Activated naive CD4-positive, alpha-beta T cell treated with anti-CD3 and anti-CD28 coated beads for 36 hours (primary cell): Measurements from ENCODE around the gene CD151. TPM values are rescaled to one million over a fixed set of nuclear protein-coding genes. Genes with fewer than 3 reads are reported as not detected.

Experiments used
- CTCF ChIA-PET: fragments of 350-600 bp; sonication (Branson Sonifier 250); formaldehyde crosslinking; loops from one replicate; lab custom pipeline; 2021; ENCODE audit warnings: antibody characterized with exemption; lab: Charles Lee
- DNase-seq: peaks from one replicate; pipeline ENCODE4 v3.0.0-alpha.2; 2020
- H3K27ac Mint-ChIP-seq: one replicate; pipeline ENCODE4 v1.8.0; 2021; ENCODE audit warnings: mild to moderate bottlenecking, mixed read lengths
- H3K27me3 Mint-ChIP-seq: one replicate; pipeline ENCODE4 v1.8.0; 2021; ENCODE audit warnings: low read depth, mixed read lengths
- H3K36me3 Mint-ChIP-seq: one replicate; pipeline ENCODE4 v1.8.0; 2021; ENCODE audit warnings: low read depth, mixed read lengths
- H3K4me1 Mint-ChIP-seq: one replicate; pipeline ENCODE4 v1.8.0; 2021; ENCODE audit warnings: low read depth, mixed read lengths
- H3K4me3 Mint-ChIP-seq: one replicate; pipeline ENCODE4 v1.8.0; 2021; ENCODE audit warnings: mild to moderate bottlenecking, moderate library complexity, mixed read lengths
- H3K9me3 Mint-ChIP-seq: one replicate; pipeline ENCODE4 v1.8.0; 2021; ENCODE audit warnings: mixed read lengths
- intact Hi-C: fragments of 100-400 bp; cut with micrococcal nuclease; formaldehyde crosslinking; loops from one replicate; pipeline ENCODE4 v1.15.1; 2023
- total RNA-seq, 2 experiments: library from RNA; stranded (reverse); gene quantifications; one replicate each; pipeline ENCODE4 v1.2.3, GENCODE V29; 2021

CD151 gene
- total RNA-seq, 2 experiments from 2014 or later: 16.3 to 18.1 TPM

DNA sequence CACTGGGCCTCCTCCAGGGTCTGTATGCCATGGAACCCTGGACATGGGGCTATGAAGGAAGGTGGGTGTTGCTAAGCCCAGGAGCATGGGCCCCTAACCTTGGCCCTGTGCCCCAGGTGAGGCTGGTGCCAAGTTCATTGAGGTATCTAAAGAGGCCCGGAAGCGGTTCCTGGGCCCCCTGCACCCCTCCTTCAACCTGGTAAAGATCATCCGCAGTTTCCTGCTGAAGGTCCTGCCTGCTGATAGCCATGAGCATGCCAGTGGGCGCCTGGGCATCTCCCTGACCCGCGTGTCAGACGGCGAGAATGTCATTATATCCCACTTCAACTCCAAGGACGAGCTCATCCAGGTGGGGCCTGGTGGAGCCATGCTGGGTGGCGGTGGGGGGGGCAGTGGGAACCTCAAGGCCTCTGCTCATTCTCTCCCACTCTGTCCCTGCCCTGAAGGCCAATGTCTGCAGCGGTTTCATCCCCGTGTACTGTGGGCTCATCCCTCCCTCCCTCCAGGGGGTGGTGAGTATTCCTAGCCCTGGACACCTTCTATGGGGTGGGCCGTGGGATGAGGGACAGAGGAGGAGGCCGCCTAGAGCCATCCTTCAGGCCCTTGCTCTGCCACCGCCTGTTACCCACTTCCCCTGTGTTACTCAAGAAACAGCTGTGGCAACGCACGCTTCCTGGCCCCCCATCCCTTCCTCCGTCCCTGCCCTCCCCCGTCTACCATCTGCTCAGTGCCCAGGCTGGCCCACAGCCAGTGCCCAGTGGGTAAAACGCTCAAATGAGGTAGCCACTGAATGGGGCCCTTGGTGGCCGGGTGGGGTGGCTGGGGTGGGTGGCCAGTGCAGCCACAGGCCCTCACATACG lies 11.0 kb upstream of the CD151 start:
- Mint-ChIP-seq H3K27me3 (peaks cover 3% of the 10 kb centered on the region), H3K9me3 (no peaks in the 10 kb centered on the region), H3K27ac (no peak overlapping the region), H3K36me3 (peaks cover 7% of the 10 kb centered on the region), H3K4me1 (peaks cover 17% of the 10 kb centered on the region), H3K4me3 (no peak overlapping the region)
- no peak for DNase-seq
- intact Hi-C loops: no loop called here
- CTCF ChIA-PET: no interaction called here

DNA sequence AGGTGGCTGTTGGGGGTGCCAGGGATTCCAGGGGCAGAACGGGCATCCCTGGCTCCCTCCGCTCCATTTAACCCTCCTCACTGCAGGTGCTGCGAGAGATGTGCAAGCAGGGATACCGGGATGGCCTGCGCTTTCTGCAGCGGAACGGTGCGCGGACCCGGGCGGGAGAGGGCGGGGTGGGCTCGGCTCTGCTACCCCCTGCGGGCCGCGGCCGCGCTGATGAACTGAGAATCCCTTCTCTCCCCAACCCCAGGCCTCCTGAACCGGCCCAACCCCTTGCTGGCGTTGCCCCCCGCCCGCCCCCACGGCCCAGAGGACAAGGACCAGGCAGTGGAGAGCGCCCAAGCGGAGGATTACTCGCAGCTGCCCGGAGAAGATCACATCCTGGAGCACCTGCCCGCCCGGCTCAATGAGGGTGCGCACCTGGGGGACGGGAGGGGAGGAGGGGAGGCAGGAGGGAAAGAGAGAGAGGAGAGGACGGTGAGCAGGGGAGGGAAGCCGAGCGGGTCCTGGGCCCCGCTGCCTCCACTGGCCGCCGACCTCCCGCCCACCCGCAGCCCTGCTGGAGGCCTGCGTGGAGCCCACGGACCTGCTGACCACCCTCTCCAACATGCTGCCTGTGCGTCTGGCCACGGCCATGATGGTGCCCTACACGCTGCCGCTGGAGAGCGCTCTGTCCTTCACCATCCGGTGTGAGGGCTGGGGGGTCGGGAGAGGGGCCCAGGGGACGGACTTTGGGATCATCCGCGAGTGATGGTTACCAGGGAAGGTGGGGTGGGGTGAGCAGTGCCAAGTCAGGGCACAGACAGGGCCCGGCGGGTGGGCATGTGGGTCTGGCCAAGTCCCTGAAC lies 9.1 kb upstream of the CD151 start:
- intact Hi-C loops: no loop called here
- Mint-ChIP-seq H3K9me3 (no peaks in the 10 kb centered on the region), H3K27me3 (peaks cover 15% of the 10 kb centered on the region), H3K27ac (no peak overlapping the region), H3K4me3 (no peak overlapping the region), H3K36me3 (peaks cover 7% of the 10 kb centered on the region), H3K4me1 (peaks cover 24% of the 10 kb centered on the region)
- DNase-seq: no peak
- CTCF ChIA-PET: no interaction called here

DNA sequence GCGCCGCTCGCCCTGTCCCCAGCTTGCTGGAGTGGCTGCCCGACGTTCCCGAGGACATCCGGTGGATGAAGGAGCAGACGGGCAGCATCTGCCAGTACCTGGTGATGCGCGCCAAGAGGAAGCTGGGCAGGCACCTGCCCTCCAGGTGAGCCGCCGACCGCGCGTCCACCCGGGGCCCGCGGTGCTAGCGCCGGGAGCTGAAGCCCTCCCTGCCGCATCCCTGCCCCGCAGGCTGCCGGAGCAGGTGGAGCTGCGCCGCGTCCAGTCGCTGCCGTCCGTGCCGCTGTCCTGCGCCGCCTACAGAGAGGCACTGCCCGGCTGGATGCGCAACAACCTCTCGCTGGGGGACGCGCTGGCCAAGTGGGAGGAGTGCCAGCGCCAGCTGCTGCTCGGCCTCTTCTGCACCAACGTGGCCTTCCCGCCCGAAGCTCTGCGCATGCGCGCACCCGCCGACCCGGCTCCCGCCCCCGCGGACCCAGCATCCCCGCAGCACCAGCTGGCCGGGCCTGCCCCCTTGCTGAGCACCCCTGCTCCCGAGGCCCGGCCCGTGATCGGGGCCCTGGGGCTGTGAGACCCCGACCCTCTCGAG lies 8.4 kb upstream of the CD151 start:
- no peak for DNase-seq
- intact Hi-C loops: no loop called here
- Mint-ChIP-seq H3K9me3 (no peaks in the 10 kb centered on the region), H3K27me3 (peaks cover 22% of the 10 kb centered on the region), H3K27ac (no peak overlapping the region), H3K36me3 (peaks cover 7% of the 10 kb centered on the region), H3K4me3 (no peak overlapping the region), H3K4me1 (peaks cover 28% of the 10 kb centered on the region)
- CTCF ChIA-PET: no interaction called here

DNA sequence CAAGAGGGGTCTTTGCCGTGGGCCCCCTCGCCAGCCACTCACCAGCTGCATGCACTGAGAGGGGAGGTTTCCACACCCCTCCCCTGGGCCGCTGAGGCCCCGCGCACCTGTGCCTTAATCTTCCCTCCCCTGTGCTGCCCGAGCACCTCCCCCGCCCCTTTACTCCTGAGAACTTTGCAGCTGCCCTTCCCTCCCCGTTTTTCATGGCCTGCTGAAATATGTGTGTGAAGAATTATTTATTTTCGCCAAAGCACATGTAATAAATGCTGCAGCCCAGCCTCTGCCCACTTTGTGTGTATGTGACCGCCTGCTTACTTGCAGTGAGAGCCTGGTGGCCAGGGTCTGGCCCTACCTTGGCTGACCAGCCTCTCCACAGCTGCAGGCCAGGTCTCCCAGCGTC lies 7.8 kb upstream of the CD151 start:
- peaks cover 7% of the 10 kb centered on the region for H3K36me3 Mint-ChIP-seq
- no peaks in the 10 kb centered on the region for H3K9me3 Mint-ChIP-seq
- CTCF ChIA-PET: no interaction called here
- H3K4me3 Mint-ChIP-seq: no peak overlapping the region
- H3K4me1 Mint-ChIP-seq: peaks cover 34% of the 10 kb centered on the region
- H3K27ac Mint-ChIP-seq: no peak overlapping the region
- DNase-seq: no peak
- intact Hi-C loops: no loop called here
- peaks cover 27% of the 10 kb centered on the region for H3K27me3 Mint-ChIP-seq

DNA sequence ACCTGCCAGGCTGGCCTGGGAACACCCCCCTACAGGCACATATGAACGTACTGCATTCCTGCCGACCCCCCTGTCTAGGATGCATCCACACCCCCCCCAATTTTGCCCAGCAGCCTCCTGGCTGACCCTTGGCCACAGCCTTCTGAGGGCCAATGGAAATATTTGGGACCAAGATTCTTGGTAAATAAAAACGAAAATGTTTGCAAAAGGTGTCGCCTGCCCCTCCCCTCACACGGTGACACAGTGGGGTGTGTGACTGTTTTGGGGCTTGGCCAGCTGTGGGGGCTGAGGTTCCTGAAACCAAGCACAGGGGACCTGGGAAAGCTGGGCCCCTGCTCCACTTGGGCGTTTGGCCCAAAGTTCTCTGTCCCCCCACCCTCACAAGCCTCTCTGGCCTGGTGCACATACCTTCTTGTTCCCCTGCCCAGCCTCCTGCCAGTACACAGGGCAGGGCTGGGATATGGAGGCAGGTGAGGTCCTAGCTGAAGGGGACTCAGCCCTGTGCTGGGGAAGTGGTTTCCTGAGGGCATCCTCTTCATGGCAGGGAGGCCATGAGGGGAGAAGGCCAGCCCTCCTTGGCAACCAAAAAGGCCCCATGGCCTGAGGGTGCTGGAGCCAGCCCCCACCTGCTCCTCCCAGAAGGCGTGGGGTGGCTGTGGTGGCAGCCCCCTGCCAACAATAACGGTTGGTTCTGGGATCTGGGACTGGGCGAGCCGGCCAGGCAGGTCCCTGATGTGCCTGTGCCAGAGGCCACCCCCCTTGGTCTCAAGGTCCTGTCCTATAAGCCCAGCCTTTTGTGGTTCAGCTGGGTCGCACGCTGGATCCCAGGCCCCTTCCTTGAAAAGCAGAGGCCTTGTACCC lies 7.2 kb upstream of the CD151 start:
- intact Hi-C loops: no loop called here
- H3K27me3 Mint-ChIP-seq: peaks cover 27% of the 10 kb centered on the region
- CTCF ChIA-PET: no interaction called here
- DNase-seq: no peak
- peaks cover 33% of the 10 kb centered on the region for H3K4me1 Mint-ChIP-seq
- no peaks in the 10 kb centered on the region for H3K9me3 Mint-ChIP-seq
- no peak overlapping the region for H3K4me3 Mint-ChIP-seq
- H3K27ac Mint-ChIP-seq: no peak overlapping the region
- peaks cover 7% of the 10 kb centered on the region for H3K36me3 Mint-ChIP-seq

DNA sequence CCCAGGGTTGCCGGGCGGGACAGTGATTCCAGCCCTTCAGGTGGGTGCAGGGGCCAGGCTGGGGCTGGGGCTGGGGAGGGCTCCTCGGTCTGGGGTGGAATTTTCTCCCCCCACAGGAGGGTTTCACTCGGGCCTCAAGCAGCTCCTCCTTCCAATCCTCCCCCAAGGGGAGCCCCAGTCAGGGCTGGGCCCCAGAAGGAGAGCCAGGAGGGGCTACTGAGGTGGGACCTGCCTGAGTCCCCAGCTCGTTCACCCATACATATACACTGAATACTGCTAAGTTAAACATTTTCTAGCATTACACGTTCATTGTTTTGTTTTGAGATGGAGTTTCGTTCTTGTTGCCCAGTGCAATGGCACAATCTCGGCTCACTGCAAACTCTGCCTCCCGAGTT lies 6.5 kb upstream of the CD151 start:
- Mint-ChIP-seq H3K27ac (no peak overlapping the region), H3K4me1 (peaks cover 29% of the 10 kb centered on the region), H3K36me3 (peaks cover 7% of the 10 kb centered on the region), H3K27me3 (peaks cover 30% of the 10 kb centered on the region), H3K4me3 (no peak overlapping the region), H3K9me3 (no peaks in the 10 kb centered on the region)
- CTCF ChIA-PET: no interaction called here
- intact Hi-C loops: no loop called here
- DNase-seq: no peak

DNA sequence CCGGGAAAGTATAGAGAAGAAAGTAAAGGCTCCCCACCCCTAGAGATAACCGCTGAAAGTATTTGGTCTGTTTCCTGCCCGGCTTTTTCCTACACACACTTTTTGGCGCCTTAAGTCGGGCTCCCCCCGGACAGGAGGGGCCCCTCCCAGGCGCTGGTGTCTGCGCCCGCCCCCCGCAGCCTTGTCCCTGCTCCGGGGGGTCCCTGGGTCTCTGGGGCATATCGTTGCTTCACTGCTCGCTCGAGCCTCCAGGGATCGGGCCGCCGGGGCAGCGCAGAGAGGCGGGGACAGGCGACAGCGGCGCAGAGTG lies 6.0 kb upstream of the CD151 start:
- H3K36me3 Mint-ChIP-seq: peaks cover 7% of the 10 kb centered on the region
- peak overlapping the region; percentile 48 for H3K4me3 Mint-ChIP-seq
- H3K4me1 Mint-ChIP-seq: peaks cover 32% of the 10 kb centered on the region
- intact Hi-C loops: no loop called here
- CTCF ChIA-PET: no interaction called here
- no peak for DNase-seq
- no peaks in the 10 kb centered on the region for H3K9me3 Mint-ChIP-seq
- H3K27ac Mint-ChIP-seq: no peak overlapping the region
- peaks cover 35% of the 10 kb centered on the region for H3K27me3 Mint-ChIP-seq

DNA sequence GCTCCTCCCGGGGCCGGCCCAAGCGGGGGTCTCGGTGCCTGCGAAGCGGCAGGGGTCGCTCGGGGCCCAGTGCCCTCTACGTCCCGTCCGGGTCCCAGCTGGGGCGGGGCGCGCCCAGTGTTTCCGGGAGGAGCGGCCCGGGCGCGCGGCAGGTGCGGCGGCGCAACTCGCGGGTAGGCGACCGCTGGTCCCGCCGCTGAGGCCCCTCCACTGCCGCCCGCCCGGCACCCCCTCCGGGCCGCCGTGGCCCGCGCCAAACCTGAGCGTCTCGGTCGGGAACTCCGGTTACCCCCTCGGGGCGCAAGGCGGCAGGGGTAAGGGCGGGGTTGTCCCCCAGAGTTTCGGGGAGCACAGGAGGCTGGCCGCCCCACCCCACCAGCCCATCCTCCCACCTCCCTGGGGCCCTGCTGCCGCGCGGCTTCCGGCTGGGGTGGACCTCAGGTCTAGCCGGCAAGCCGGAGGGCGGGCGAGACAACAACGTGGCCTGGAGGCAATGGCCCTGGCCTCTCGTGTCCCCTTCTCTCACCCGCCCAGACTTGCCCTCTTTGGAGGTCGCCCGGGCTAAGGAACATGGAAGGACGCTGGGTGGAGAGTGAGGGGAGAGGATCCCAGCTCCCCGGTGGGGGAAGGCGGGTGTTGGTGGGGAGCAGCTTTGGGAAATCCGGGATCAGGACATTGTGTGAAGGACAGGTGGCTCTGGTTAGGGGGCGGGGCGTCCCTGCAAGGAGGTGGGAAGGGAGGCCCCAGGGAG lies 5.4 kb upstream of the CD151 start:
- Mint-ChIP-seq H3K4me1 (peaks cover 31% of the 10 kb centered on the region), H3K9me3 (no peaks in the 10 kb centered on the region), H3K27me3 (peaks cover 38% of the 10 kb centered on the region), H3K36me3 (peaks cover 7% of the 10 kb centered on the region), H3K27ac (no peak overlapping the region), H3K4me3 (peak overlapping the region; percentile 48)
- CTCF ChIA-PET: no interaction called here
- intact Hi-C loops: no loop called here
- no peak for DNase-seq

DNA sequence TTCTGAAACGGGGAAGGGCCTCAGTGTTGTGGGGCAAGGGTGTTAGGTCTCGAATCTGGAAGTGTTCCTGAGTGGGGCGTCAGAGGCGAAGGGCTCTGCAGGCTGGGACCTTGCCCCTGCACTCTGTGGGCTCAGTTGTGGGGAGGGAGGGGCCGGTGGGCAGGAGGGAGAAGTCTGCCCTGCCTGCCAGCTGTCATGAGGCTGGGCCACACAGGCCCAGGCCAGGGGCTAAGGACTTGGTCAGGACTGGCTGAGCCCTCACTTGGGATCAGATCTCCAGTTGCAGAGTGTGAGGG lies 4.9 kb upstream of the CD151 start, which contains the start of gene CRACR2B:
Gene CRACR2B, plus strand, starts transcription at position 23 of the 296 bp plus-strand sequence. CDS start 689 bp downstream, outside the sequence.
- Mint-ChIP-seq H3K9me3 (no peaks in the 10 kb centered on the region), H3K4me3 (peak within 1 kb of the TSS; percentile 48), H3K36me3 (peaks cover 7% of the 10 kb centered on the region), H3K27me3 (peaks cover 39% of the 10 kb centered on the region), H3K27ac (no peak within 1 kb of the TSS), H3K4me1 (peaks cover 31% of the 10 kb centered on the region)
- CTCF ChIA-PET: no interaction called here
- no peak for DNase-seq
- intact Hi-C loops: no loop called here

DNA sequence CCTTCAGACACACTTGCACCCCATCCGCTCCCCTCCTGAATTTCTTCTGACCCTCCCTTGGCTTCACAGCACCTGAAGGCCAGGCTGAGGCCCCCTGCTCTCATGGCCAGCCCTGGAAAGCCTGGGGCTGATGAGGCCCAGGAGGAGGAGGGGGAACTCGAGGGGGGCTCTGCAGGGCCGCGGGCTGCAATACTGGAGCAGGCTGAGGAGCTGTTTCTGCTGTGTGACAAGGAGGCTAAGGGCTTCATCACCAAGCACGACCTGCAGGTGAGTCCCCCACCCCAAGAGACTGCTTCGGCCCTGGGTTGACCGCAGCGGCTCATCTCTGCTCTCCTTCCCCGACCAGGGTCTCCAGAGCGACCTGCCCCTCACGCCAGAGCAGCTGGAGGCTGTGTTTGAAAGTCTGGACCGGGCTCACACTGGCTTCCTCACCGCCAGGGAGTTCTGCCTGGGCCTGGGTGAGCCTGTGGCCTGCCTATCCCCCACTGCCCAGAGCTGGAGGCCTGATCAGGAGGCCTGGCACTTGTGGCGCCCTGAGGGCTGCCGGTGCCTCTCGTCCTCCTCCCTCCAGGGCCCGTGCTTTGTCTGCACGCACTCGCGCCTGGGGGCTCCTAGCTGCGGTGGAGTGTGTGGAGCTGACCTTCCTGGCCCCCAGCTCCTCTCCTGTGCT lies 4.1 kb upstream of the CD151 start:
- CTCF ChIA-PET: no interaction called here
- intact Hi-C loops: no loop called here
- DNase-seq: no peak
- Mint-ChIP-seq H3K4me3 (no peak overlapping the region), H3K27ac (no peak overlapping the region), H3K9me3 (no peaks in the 10 kb centered on the region), H3K27me3 (peaks cover 39% of the 10 kb centered on the region), H3K4me1 (peaks cover 31% of the 10 kb centered on the region), H3K36me3 (peaks cover 4% of the 10 kb centered on the region)

DNA sequence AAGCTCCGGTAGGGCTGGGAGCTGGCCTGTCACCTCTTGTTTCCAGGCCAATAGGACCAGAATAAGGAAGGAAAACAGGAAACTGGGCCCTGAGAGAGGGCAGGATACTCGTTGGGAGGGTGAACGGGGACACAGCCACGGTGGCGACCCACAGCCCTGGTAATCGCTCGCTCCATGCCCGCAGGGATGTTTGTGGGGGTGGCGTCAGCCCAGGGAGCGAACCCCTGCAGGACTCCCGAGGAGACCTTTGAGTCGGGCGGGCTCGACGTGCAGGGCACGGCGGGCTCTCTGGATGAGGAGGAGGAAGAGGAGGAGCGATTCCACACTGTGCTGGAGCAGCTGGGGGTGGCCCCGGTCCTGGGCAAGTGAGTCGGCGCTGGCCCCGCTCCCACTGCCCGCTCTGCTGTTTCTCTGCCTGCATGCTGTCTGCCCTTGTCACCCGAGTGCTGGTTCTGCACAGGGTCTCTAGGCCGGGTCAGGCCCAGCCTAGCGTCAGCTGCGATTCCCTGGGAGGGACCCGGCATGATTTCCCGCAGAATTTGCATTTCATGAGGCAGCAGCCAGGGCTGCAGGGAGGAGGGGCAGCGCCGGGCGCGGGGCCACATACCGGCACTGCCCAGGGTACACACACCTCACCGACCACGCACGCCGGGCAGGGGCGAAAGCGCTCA lies 3.4 kb upstream of the CD151 start:
- CTCF ChIA-PET: no interaction called here
- peaks cover 45% of the 10 kb centered on the region for H3K27me3 Mint-ChIP-seq
- H3K4me1 Mint-ChIP-seq: peaks cover 38% of the 10 kb centered on the region
- H3K36me3 Mint-ChIP-seq: peaks cover 4% of the 10 kb centered on the region
- no peaks in the 10 kb centered on the region for H3K9me3 Mint-ChIP-seq
- no peak for DNase-seq
- intact Hi-C loops: no loop called here
- H3K27ac Mint-ChIP-seq: no peak overlapping the region
- no peak overlapping the region for H3K4me3 Mint-ChIP-seq
